Panc1 (cell line): ENCODE results near the gene STARD5. TPM values are rescaled to one million over a fixed set of nuclear protein-coding genes. Genes with fewer than 3 reads are reported as not detected.

ENCODE experiments used
- ATAC-seq: fragments of 200-7000 bp; cut with Tn5 transposase; 2 replicates; pipeline ENCODE4 v1.9.1; 2020; ENCODE audit warnings: mild to moderate bottlenecking, moderate library complexity
- BruUV-seq: library from RNA; stranded (reverse); fragments of 400-500 nt; replicated peaks from 2 replicates; lab custom pipeline; 2021; lab: Mats Ljungman, UMichigan
- CTCF ChIA-PET: fragments of 300-600 bp; sonication (Branson Sonifier 250); formaldehyde crosslinking; loops from one replicate; lab custom pipeline; 2022; ENCODE audit warnings: antibody characterized with exemption; lab: Charles Lee
- POLR2A ChIA-PET: fragments of 300-600 bp; sonication (Branson Sonifier 250); formaldehyde crosslinking; loops from one replicate; lab custom pipeline; 2022; ENCODE audit warnings: antibody characterized with exemption; lab: Charles Lee
- DNase-seq: peaks from one replicate; pipeline ENCODE4 v3.0.0-alpha.2; 2010; ENCODE audit warnings: low read depth, low spot score
- H3K27ac ChIP-seq: 2 replicates; pipeline ENCODE4 v1.5.1; 2011; ENCODE audit warnings: mild to moderate bottlenecking, low read length, inconsistent platforms
- H3K27me3 ChIP-seq: fragments of 200-500 bp; sonication (Bioruptor generic); 2 replicates; pipeline ENCODE4 v1.6.0; 2014; ENCODE audit warnings: low read length, inconsistent platforms; ENCODE audit not compliant: control insufficient read depth, insufficient read depth
- H3K36me3 ChIP-seq: fragments of 200-500 bp; sonication (Bioruptor generic); 2 replicates; pipeline ENCODE4 v1.5.1; 2014; ENCODE audit warnings: inconsistent platforms, mild to moderate bottlenecking, low read length, moderate library complexity; ENCODE audit not compliant: control insufficient read depth, insufficient read depth
- H3K4me1 ChIP-seq: 2 replicates; pipeline ENCODE4 v1.5.1; 2011; ENCODE audit warnings: inconsistent platforms, mild to moderate bottlenecking, low read length, moderate library complexity; ENCODE audit not compliant: control insufficient read depth, insufficient read depth
- H3K4me3 ChIP-seq, 2 experiments: 2 replicates each; pipeline ENCODE4 v1.5.1; 2011 to 2012; ENCODE audit warnings: low read depth in 2 of 2, low read length in 2 of 2, mild to moderate bottlenecking in 2 of 2, inconsistent platforms in 1 of 2, moderate library complexity in 1 of 2
- H3K9me3 ChIP-seq: fragments of 200-500 bp; sonication (Bioruptor generic); 2 replicates; pipeline ENCODE4 v1.5.1; 2014; ENCODE audit warnings: low read depth, mild to moderate bottlenecking, inconsistent platforms, low read length, moderate library complexity; ENCODE audit not compliant: control insufficient read depth, insufficient read depth
- POLR2AphosphoS5 ChIP-seq: IDR thresholded peaks from 2 replicates; pipeline ENCODE4 v1.6.1; 2012; ENCODE audit warnings: mild to moderate bottlenecking, low read depth, low read length, moderate library complexity
- SIN3A ChIP-seq: IDR thresholded peaks from 2 replicates; pipeline ENCODE4 v1.6.1; 2012; ENCODE audit warnings: low read depth, mild to moderate bottlenecking, low read length, moderate library complexity, borderline replicate concordance; ENCODE audit not compliant: insufficient read depth
- TCF7L2 ChIP-seq: IDR thresholded peaks from 2 replicates; pipeline ENCODE4 v1.6.1; 2011; ENCODE audit warnings: mild to moderate bottlenecking, low read depth, low read length, inconsistent platforms
- in situ Hi-C: cut with HindIII; loops from 2 replicates; pipeline ENCODE4 v1.10.0; 2016; ENCODE audit warnings: low sequenced_read_pairs, low pct_unique_long_range_greater_than_20kb
- intact Hi-C: fragments of 100-400 bp; cut with micrococcal nuclease; formaldehyde crosslinking; loops from one replicate; pipeline ENCODE4 v1.10.0; 2022; ENCODE audit not compliant: unreplicated experiment
- total RNA-seq: library from RNA; stranded (reverse); gene quantifications from one replicate; pipeline ENCODE4 v1.2.1, GENCODE V29; 2021; ENCODE audit not compliant: unreplicated experiment
- TF ChIP-seq, protein P1 (sequence below): fragments of 450-650 bp; IDR thresholded peaks from 2 replicates; pipeline ENCODE4 v1.5.1; 2017; ENCODE audit warnings: mild to moderate bottlenecking
- TF ChIP-seq, protein P2 (sequence below), 2 experiments: IDR thresholded peaks; 2 replicates each; pipeline ENCODE4 v1.6.1; 2011 to 2012; ENCODE audit warnings: low read depth in 2 of 2, control low read depth in 1 of 2, low read length in 1 of 2, mild to moderate bottlenecking in 1 of 2, moderate library complexity in 1 of 2; ENCODE audit not compliant: insufficient read depth in 1 of 2

The STARD5 gene
- total RNA-seq, 1 experiment from 2014 or later = 2.9 TPM

DNA sequence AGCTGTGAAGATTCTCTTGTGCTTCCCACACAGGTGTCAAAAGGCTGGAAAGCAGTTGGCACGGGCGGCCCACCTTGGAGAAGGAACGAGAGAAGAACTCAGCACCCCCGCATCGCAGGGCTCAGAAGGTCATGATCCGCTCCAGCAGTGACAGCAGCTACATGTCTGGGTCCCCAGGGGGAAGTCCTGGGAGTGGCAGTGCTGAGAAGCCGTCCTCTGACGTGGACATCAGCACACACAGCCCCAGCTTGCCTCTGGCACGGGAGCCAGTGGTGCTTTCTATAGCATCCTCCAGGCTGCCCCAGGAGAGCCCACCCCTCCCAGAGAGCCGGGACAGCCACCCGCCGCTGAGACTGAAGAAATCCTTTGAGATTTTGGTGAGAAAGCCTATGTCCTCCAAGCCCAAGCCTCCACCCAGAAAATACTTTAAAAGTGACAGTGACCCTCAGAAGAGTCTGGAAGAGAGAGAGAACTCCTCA lies 31.4 kb downstream of the STARD5 start:
- no peak for DNase-seq
- H3K9me3 ChIP-seq = no peaks in the 10 kb centered on the region
- no peak overlapping the region for H3K4me3 ChIP-seq
- no TSS peak for BruUV-seq
- TF ChIP-seq, protein P1, sequence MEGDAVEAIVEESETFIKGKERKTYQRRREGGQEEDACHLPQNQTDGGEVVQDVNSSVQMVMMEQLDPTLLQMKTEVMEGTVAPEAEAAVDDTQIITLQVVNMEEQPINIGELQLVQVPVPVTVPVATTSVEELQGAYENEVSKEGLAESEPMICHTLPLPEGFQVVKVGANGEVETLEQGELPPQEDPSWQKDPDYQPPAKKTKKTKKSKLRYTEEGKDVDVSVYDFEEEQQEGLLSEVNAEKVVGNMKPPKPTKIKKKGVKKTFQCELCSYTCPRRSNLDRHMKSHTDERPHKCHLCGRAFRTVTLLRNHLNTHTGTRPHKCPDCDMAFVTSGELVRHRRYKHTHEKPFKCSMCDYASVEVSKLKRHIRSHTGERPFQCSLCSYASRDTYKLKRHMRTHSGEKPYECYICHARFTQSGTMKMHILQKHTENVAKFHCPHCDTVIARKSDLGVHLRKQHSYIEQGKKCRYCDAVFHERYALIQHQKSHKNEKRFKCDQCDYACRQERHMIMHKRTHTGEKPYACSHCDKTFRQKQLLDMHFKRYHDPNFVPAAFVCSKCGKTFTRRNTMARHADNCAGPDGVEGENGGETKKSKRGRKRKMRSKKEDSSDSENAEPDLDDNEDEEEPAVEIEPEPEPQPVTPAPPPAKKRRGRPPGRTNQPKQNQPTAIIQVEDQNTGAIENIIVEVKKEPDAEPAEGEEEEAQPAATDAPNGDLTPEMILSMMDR = no peak
- TF ChIP-seq, protein P2, sequence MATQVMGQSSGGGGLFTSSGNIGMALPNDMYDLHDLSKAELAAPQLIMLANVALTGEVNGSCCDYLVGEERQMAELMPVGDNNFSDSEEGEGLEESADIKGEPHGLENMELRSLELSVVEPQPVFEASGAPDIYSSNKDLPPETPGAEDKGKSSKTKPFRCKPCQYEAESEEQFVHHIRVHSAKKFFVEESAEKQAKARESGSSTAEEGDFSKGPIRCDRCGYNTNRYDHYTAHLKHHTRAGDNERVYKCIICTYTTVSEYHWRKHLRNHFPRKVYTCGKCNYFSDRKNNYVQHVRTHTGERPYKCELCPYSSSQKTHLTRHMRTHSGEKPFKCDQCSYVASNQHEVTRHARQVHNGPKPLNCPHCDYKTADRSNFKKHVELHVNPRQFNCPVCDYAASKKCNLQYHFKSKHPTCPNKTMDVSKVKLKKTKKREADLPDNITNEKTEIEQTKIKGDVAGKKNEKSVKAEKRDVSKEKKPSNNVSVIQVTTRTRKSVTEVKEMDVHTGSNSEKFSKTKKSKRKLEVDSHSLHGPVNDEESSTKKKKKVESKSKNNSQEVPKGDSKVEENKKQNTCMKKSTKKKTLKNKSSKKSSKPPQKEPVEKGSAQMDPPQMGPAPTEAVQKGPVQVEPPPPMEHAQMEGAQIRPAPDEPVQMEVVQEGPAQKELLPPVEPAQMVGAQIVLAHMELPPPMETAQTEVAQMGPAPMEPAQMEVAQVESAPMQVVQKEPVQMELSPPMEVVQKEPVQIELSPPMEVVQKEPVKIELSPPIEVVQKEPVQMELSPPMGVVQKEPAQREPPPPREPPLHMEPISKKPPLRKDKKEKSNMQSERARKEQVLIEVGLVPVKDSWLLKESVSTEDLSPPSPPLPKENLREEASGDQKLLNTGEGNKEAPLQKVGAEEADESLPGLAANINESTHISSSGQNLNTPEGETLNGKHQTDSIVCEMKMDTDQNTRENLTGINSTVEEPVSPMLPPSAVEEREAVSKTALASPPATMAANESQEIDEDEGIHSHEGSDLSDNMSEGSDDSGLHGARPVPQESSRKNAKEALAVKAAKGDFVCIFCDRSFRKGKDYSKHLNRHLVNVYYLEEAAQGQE (IDR thresholded peaks at IDR 0.05; ENCODE audit: insufficient read depth in 1 of 2, low read depth in 2 of 2, low read length in 1 of 2) = no peak
- TF ChIP-seq POLR2AphosphoS5 (no peak), SIN3A (no peak), TCF7L2 (no peak)
- in situ Hi-C loops = no loop called here
- H3K27ac ChIP-seq = no peak overlapping the region
- no peaks in the 10 kb centered on the region for H3K36me3 ChIP-seq
- ChIA-PET POLR2A (no interaction called here), CTCF (no interaction called here)
- no peak for ATAC-seq
- intact Hi-C loops = no loop called here
- H3K27me3 ChIP-seq = peaks cover 6% of the 10 kb centered on the region
- no peaks in the 10 kb centered on the region for H3K4me1 ChIP-seq

DNA sequence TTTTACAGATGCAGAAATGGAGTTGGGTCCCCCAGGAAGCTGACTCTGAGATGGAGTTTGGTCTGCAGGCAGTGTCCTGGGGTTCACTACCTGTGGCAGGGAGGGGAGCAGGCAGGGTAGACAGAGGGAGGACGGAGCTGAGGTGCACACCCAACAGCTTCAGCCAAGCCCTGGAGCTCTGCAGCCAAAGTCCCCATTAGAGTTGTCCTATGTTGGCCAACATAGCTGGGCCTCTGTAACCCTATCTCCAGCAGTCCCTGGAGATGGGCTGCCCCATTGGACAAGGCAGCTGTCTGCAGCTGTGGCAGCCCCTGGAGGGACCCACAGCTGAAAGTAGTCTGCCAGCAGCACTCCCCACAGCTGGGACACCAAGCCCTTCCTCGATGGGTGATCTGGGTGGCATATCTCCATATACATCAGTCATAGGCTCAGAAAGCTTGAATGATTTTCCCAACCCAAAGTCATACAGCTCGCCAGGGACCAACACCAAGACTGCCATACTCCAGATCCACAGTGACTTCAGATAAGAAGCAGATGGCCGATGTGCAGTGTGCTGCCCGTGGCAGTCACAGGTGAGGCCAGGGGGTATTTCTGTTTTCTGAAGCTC lies 31.9 kb downstream of the STARD5 start:
- intact Hi-C loops = no loop called here
- no peaks in the 10 kb centered on the region for H3K4me1 ChIP-seq
- H3K36me3 ChIP-seq = no peaks in the 10 kb centered on the region
- ChIA-PET CTCF (no interaction called here), POLR2A (interaction anchor here (0.6 kb wide), 1 partner anchor 551 kb away, joined by 3 read pairs; no protein-coding TSS in a partner anchor)
- no TSS peak for BruUV-seq
- TF ChIP-seq, protein P1 = no peak
- no peak for TF ChIP-seq SIN3A
- no peak for TF ChIP-seq TCF7L2
- no peak for TF ChIP-seq POLR2AphosphoS5
- TF ChIP-seq, protein P2 (IDR thresholded peaks at IDR 0.05; ENCODE audit: insufficient read depth in 1 of 2, low read depth in 2 of 2, low read length in 1 of 2) = no peak
- no peaks in the 10 kb centered on the region for H3K9me3 ChIP-seq
- ATAC-seq (no peak), DNase-seq (no peak)
- in situ Hi-C loops = no loop called here
- no peak overlapping the region for H3K27ac ChIP-seq
- H3K27me3 ChIP-seq = peaks cover 6% of the 10 kb centered on the region
- H3K4me3 ChIP-seq = no peak overlapping the region
